GM12878 (cell line): Measurements from ENCODE around the gene PAPPA. TPM values are rescaled to one million over a fixed set of nuclear protein-coding genes. Genes with fewer than 3 reads are reported as not detected.

ENCODE experiments used
- ATAC-seq: fragments of 200-7000 bp; cut with Tn5 transposase; 3 replicates; pipeline ENCODE4 v1.9.1; 2020; ENCODE audit warnings: mild to moderate bottlenecking, moderate library complexity
- BruUV-seq: library from RNA; stranded (reverse); fragments of 400-500 nt; replicated peaks from 2 replicates; lab custom pipeline; 2021; lab: Mats Ljungman, UMichigan
- CTCF ChIA-PET: fragments of 300-600 bp; sonication (Branson Sonifier 250); formaldehyde crosslinking; extraction: SDS; loops from one replicate; lab custom pipeline; 2021; ENCODE audit warnings: inconsistent platforms; lab: Yijun Ruan, JAX
- POLR2A ChIA-PET: fragments of 350-600 bp; formaldehyde crosslinking; extraction: SDS; loops from one replicate; lab custom pipeline; 2021; ENCODE audit warnings: inconsistent platforms; lab: Charles Lee
- RAD21 ChIA-PET: fragments of 300-600 bp; sonication (Branson Sonifier 250); formaldehyde crosslinking; loops from one replicate; lab custom pipeline; 2023; ENCODE audit warnings: antibody characterized with exemption; ENCODE audit not compliant: unreplicated experiment; lab: Charles Lee
- SMC1A ChIA-PET: fragments of 300-600 bp; sonication (Branson Sonifier 250); formaldehyde crosslinking; loops from one replicate; lab custom pipeline; 2023; ENCODE audit not compliant: unreplicated experiment, uncharacterized antibody; lab: Charles Lee
- DNase-seq: peaks from one replicate; pipeline ENCODE4 v3.0.0-alpha.2; 2011; ENCODE audit warnings: low read depth, low spot score
- FAIRE-seq: peaks from 3 replicates; lab custom pipeline; 2011; peaks lifted over from hg19 to GRCh38; lab: Jason Lieb, UNC
- H2AFZ ChIP-seq: 2 replicates; pipeline ENCODE4 v1.6.0; 2011; ENCODE audit warnings: low read depth, low read length, control low read depth; ENCODE audit not compliant: control insufficient read depth
- H3K27ac ChIP-seq: 2 replicates; pipeline ENCODE4 v1.5.1; 2011; ENCODE audit warnings: control low read depth; ENCODE audit not compliant: control insufficient read depth, insufficient read depth
- H3K27me3 ChIP-seq, 2 experiments: replicated peaks in 1 of 2; 2 replicates each; pipeline versions ENCODE4 v1.6.0 to v1.6.1; 2011; ENCODE audit warnings: low read length in 1 of 2; ENCODE audit not compliant: control insufficient read depth in 2 of 2, insufficient read depth in 2 of 2
- H3K36me3 ChIP-seq, 2 experiments: 2 replicates each; pipeline ENCODE4 v1.5.1; 2011; ENCODE audit warnings: low read length in 1 of 2; ENCODE audit not compliant: control insufficient read depth in 2 of 2, insufficient read depth in 2 of 2
- H3K4me1 ChIP-seq: 2 replicates; pipeline ENCODE4 v1.6.1; 2011; ENCODE audit warnings: mild to moderate bottlenecking, low read length, moderate library complexity, mixed read lengths; ENCODE audit not compliant: control insufficient read depth, insufficient read depth
- H3K4me2 ChIP-seq: 2 replicates; pipeline ENCODE4 v1.6.0; 2011; ENCODE audit warnings: control low read depth; ENCODE audit not compliant: control insufficient read depth, insufficient read depth
- H3K4me3 ChIP-seq: fragments of 200-600 bp; sonication (generic); 2 replicates; pipeline ENCODE4 v1.5.1; 2016
- H3K79me2 ChIP-seq: 2 replicates; pipeline ENCODE4 v1.6.0; 2011; ENCODE audit warnings: low read length; ENCODE audit not compliant: control insufficient read depth, insufficient read depth
- H3K9ac ChIP-seq: 2 replicates; pipeline ENCODE4 v1.8.0; 2011; ENCODE audit warnings: low read length, control low read depth, mixed read lengths; ENCODE audit not compliant: control insufficient read depth, insufficient read depth
- H3K9me3 ChIP-seq: replicated peaks from 3 replicates; pipeline ENCODE4 v1.5.1; 2011; ENCODE audit warnings: mild to moderate bottlenecking, low read length; ENCODE audit not compliant: control insufficient read depth, insufficient read depth
- H4K20me1 ChIP-seq: 2 replicates; pipeline ENCODE4 v1.6.0; 2011; ENCODE audit not compliant: control insufficient read depth, insufficient read depth
- ASH2L ChIP-seq: fragments of 300-600, 200-600 bp; sonication (generic); IDR thresholded peaks from 2 replicates; pipeline ENCODE4 v1.6.1; 2017; ENCODE audit warnings: low read depth, mild to moderate bottlenecking, borderline replicate concordance
- CBX5 ChIP-seq: sonication (generic); IDR thresholded peaks from 2 replicates; pipeline ENCODE4 v1.6.1; 2016; ENCODE audit warnings: low read depth, moderate library complexity, mild to moderate bottlenecking, inconsistent platforms
- CHD1 ChIP-seq: IDR thresholded peaks from 2 replicates; pipeline ENCODE4 v1.6.1; 2012; ENCODE audit warnings: low read depth, low read length, improper control_type of control experiment
- HDAC6 ChIP-seq: fragments of 200-600 bp; sonication (generic); IDR thresholded peaks from one replicate; pipeline ENCODE4 v1.8.0; 2017; ENCODE audit warnings: antibody characterized with exemption; ENCODE audit not compliant: unreplicated experiment
- IKZF1 ChIP-seq: fragments of 450-650 bp; conservative IDR thresholded peaks from 2 replicates; pipeline ENCODE4 v1.6.1; 2017; ENCODE audit warnings: antibody characterized with exemption, mild to moderate bottlenecking
- IKZF2 ChIP-seq, 2 experiments: fragments of 450-650 bp; IDR thresholded peaks; 2 replicates each; pipeline ENCODE4 v1.6.1; 2017; ENCODE audit warnings: mild to moderate bottlenecking in 2 of 2, moderate library complexity in 2 of 2
- MTA3 ChIP-seq: IDR thresholded peaks from 2 replicates; pipeline ENCODE4 v1.6.1; 2012; ENCODE audit warnings: low read length, inconsistent platforms, borderline replicate concordance
- NR2F1 ChIP-seq: fragments of 450-650 bp; conservative IDR thresholded peaks from 2 replicates; pipeline ENCODE4 v1.6.1; 2017; ENCODE audit warnings: mild to moderate bottlenecking
- PAX8 ChIP-seq: fragments of 450-650 bp; IDR thresholded peaks from 2 replicates; pipeline ENCODE4 v1.6.1; 2017; ENCODE audit warnings: mild to moderate bottlenecking, moderate library complexity
- SIX5 ChIP-seq: IDR thresholded peaks from 2 replicates; pipeline ENCODE4 v1.6.1; 2011; ENCODE audit warnings: mild to moderate bottlenecking, low read depth, low read length, moderate library complexity; ENCODE audit not compliant: severe bottlenecking
- SMAD5 ChIP-seq: IDR thresholded peaks from 2 replicates; pipeline ENCODE4 v1.6.1; 2016; ENCODE audit warnings: antibody characterized with exemption, low read depth
- SMC3 ChIP-seq: IDR thresholded peaks from 2 replicates; pipeline ENCODE4 v1.6.1; 2011; ENCODE audit warnings: low read length, improper control_type of control experiment, borderline replicate concordance
- SPI1 ChIP-seq: IDR thresholded peaks from 2 replicates; pipeline ENCODE4 v1.6.1; 2011; ENCODE audit warnings: low read depth, mild to moderate bottlenecking, low read length, moderate library complexity, borderline replicate concordance; ENCODE audit not compliant: insufficient read depth
- SREBF1 ChIP-seq: IDR thresholded peaks from 2 replicates; pipeline ENCODE4 v1.6.1; 2012; ENCODE audit warnings: mild to moderate bottlenecking, low read length
- STAT3 ChIP-seq: IDR thresholded peaks from 2 replicates; pipeline ENCODE4 v1.6.1; 2011; ENCODE audit warnings: low read depth, low read length, improper control_type of control experiment
- SUPT20H ChIP-seq: IDR thresholded peaks from 2 replicates; pipeline ENCODE4 v1.6.1; 2011; ENCODE audit warnings: low read depth, mild to moderate bottlenecking, low read length, moderate library complexity, borderline replicate concordance; ENCODE audit not compliant: control insufficient read depth
- ZBED1 ChIP-seq: IDR thresholded peaks from 2 replicates; pipeline ENCODE4 v1.6.1; 2016; ENCODE audit warnings: borderline replicate concordance
- WGBS: methylation state at CpG from one replicate; pipeline ENCODE4 v1.1.6; 2016; ENCODE audit warnings: low lambda C conversion rate; ENCODE audit not compliant: insufficient replicate concordance, insufficient coverage; ENCODE audit errors: missing lambda C conversion rate; 5-methylcytosine and 5-hydroxymethylcytosine counted together
- in situ Hi-C: fragments of 300-500 bp; cut with MboI; formaldehyde crosslinking; loops from 9 replicates; pipeline ENCODE4 v1.14.3; 2018; ENCODE audit warnings: mixed read lengths
- intact Hi-C: fragments of 100-400 bp; cut with micrococcal nuclease; formaldehyde crosslinking; loops from one replicate; pipeline ENCODE4 v1.14.2; 2022; ENCODE audit not compliant: unreplicated experiment
- polyA plus RNA-seq, 11 experiments: library from polyadenylated mRNA; depleted of rRNA in 4 of 11; unstranded in 6 of 11; stranded (reverse) in 5 of 11; fragments of >200 nt; fragmentation: Nextera tagmentation in 4 of 11; fragmentation: Illumina TruSeq in 1 of 11; extraction: Ambion mirVana in 4 of 11; extraction: Trizol in 1 of 11; gene quantifications; 1 replicate in 1 of 11; 2 replicates in 10 of 11; pipeline versions ENCODE4 v1.2.1 to v1.2.3, GENCODE V29; 2011 to 2016; ENCODE audit warnings: inconsistent platforms in 2 of 11, missing spikeins in 2 of 11, low read depth in 1 of 11
- total RNA-seq, 4 experiments: library from RNA; depleted of rRNA in 3 of 4; stranded (reverse); fragments of >200 nt in 3 of 4; fragmentation: Illumina TruSeq in 1 of 4; extraction: Trizol in 1 of 4; gene quantifications; 2 replicates each; pipeline versions ENCODE4 v1.2.1 to v1.2.3, GENCODE V29; 2013 to 2021
- TF ChIP-seq, protein P1 (sequence below): IDR thresholded peaks from 2 replicates; pipeline ENCODE4 v1.6.1; 2012; ENCODE audit warnings: low read depth, low read length, improper control_type of control experiment
- TF ChIP-seq, protein P2 (sequence below): IDR thresholded peaks from 2 replicates; pipeline ENCODE4 v1.6.1; 2012; ENCODE audit warnings: low read length, inconsistent platforms
- TF ChIP-seq, protein P3 (sequence below): fragments of 450-650 bp; IDR thresholded peaks from 2 replicates; pipeline ENCODE4 v1.6.1; 2017; ENCODE audit warnings: low read depth, mild to moderate bottlenecking, moderate library complexity
- TF ChIP-seq, protein P4 (sequence below): fragments of 450-650 bp; IDR thresholded peaks from 2 replicates; pipeline ENCODE4 v1.6.1; 2014; ENCODE audit warnings: mild to moderate bottlenecking

PAPPA gene
- total and polyA plus RNA-seq, 10 of the 15 experiments (the other 5 are each of a cell fraction or from before 2014, with no cell fraction given) = under 0.01 to 0.19 (median 0.02) TPM; not detected in 4

DNA sequence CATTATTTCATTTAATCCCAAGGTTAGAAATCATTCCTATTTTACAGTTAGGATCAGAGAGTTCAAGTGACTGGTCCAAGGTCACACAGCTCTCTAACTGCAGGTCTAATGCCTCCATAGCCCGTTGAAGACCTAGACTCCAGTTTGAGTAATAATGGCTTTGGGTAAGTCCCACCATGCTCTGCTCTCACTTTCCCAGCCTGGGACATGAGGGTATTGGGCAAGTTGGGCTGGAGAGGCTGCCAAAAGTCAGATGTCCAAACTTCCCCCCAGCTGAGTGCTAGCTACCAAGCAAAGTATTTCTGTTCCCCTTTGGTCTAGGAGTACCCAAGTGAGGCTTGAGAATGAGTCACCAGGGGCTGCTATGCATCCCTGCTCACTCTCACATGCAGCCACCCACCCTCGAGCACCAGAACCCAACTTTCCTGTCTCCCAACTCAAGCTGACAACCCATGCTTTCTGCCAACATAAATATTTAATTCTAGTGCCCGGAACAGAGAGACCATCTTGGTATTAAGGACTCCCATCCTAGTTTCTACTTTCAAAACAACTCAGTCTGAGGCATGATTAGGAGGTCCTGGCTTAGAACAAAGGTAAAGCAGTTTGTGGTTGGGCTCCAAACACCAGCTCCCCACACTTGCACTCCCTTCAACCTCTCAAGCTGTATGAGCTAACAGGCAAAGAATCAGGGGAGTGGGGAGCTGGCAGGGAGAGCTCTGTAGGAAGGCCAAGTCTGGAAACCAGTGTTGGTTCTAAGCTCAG lies 297.0 kb downstream of the PAPPA start:
- Histone ChIP-seq H3K4me1 (peaks cover 9% of the 10 kb centered on the region), H3K27me3 (no peaks in the 10 kb centered on the region), H3K9ac (no peak overlapping the region), H3K9me3 (no peaks in the 10 kb centered on the region), H3K27ac (no peak overlapping the region), H4K20me1 (no peaks in the 10 kb centered on the region), H3K36me3 (no peaks in the 10 kb centered on the region), H3K79me2 (no peaks in the 10 kb centered on the region), H2AFZ (no peak overlapping the region), H3K4me2 (peak overlapping the region; percentile 38; the same call in 1 of the 2 replicates), H3K4me3 (no peak overlapping the region)
- ChIA-PET RAD21 (interaction anchor here (1.1 kb wide), 1 partner anchor 15 kb away, joined by 3 read pairs; no protein-coding TSS in a partner anchor), POLR2A (no interaction called here), SMC1A (interaction anchor here (0.6 to 0.7 kb wide), 2 partner anchors 26 to 70 kb away, joined by 3 read pairs; no protein-coding TSS in a partner anchor), CTCF (interaction anchor here (0.6 kb wide), 1 partner anchor 35 kb away, joined by 3 read pairs; no protein-coding TSS in a partner anchor)
- WGBS = 29% methylated on average over 3 of the region's 3 CpGs
- DNase-seq = peak; percentile 51
- no peak for FAIRE-seq
- ATAC-seq = peak; percentile 94
- BruUV-seq = no TSS peak
- in situ Hi-C loops = no loop called here
- intact Hi-C loops = loop anchor here (2.0 kb wide), 1 partner anchor 70 kb away; no protein-coding TSS in a partner anchor
- TF ChIP-seq HDAC6 = no peak
- TF ChIP-seq, protein P1, sequence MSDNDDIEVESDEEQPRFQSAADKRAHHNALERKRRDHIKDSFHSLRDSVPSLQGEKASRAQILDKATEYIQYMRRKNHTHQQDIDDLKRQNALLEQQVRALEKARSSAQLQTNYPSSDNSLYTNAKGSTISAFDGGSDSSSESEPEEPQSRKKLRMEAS = no peak
- TF ChIP-seq SIX5 = no peak
- no peak for TF ChIP-seq STAT3
- TF ChIP-seq PAX8 = no peak
- TF ChIP-seq IKZF1 = peak; percentile 36; the same call in 1 of the 2 replicates
- TF ChIP-seq, protein P2, sequence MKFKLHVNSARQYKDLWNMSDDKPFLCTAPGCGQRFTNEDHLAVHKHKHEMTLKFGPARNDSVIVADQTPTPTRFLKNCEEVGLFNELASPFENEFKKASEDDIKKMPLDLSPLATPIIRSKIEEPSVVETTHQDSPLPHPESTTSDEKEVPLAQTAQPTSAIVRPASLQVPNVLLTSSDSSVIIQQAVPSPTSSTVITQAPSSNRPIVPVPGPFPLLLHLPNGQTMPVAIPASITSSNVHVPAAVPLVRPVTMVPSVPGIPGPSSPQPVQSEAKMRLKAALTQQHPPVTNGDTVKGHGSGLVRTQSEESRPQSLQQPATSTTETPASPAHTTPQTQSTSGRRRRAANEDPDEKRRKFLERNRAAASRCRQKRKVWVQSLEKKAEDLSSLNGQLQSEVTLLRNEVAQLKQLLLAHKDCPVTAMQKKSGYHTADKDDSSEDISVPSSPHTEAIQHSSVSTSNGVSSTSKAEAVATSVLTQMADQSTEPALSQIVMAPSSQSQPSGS = no peak
- peak in 1 of 2 experiments; percentile 30; a peak in 1 of 4 replicates for TF ChIP-seq IKZF2 (IDR thresholded peaks at IDR 0.05)
- TF ChIP-seq, protein P3, sequence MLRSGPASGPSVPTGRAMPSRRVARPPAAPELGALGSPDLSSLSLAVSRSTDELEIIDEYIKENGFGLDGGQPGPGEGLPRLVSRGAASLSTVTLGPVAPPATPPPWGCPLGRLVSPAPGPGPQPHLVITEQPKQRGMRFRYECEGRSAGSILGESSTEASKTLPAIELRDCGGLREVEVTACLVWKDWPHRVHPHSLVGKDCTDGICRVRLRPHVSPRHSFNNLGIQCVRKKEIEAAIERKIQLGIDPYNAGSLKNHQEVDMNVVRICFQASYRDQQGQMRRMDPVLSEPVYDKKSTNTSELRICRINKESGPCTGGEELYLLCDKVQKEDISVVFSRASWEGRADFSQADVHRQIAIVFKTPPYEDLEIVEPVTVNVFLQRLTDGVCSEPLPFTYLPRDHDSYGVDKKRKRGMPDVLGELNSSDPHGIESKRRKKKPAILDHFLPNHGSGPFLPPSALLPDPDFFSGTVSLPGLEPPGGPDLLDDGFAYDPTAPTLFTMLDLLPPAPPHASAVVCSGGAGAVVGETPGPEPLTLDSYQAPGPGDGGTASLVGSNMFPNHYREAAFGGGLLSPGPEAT = no peak
- peak; percentile 58; the same call in 1 of the 2 replicates for TF ChIP-seq SPI1
- TF ChIP-seq SREBF1 = no peak
- no peak for TF ChIP-seq MTA3
- TF ChIP-seq, protein P4, sequence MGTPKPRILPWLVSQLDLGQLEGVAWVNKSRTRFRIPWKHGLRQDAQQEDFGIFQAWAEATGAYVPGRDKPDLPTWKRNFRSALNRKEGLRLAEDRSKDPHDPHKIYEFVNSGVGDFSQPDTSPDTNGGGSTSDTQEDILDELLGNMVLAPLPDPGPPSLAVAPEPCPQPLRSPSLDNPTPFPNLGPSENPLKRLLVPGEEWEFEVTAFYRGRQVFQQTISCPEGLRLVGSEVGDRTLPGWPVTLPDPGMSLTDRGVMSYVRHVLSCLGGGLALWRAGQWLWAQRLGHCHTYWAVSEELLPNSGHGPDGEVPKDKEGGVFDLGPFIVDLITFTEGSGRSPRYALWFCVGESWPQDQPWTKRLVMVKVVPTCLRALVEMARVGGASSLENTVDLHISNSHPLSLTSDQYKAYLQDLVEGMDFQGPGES = no peak
- no peak for TF ChIP-seq CBX5
- TF ChIP-seq SMC3 = no peak
- TF ChIP-seq CHD1 = no peak
- no peak for TF ChIP-seq ZBED1
- TF ChIP-seq SMAD5 = no peak
- TF ChIP-seq SUPT20H = no peak
- no peak for TF ChIP-seq NR2F1
- no peak for TF ChIP-seq ASH2L
